Measurements from ENCODE around the gene OBSCN. TPM values are rescaled to one million over a fixed set of nuclear protein-coding genes. Genes with fewer than 3 reads are reported as not detected.

The OBSCN gene
- total RNA-seq, 1 donor from 2014 or later = 28.6 TPM

DNA sequence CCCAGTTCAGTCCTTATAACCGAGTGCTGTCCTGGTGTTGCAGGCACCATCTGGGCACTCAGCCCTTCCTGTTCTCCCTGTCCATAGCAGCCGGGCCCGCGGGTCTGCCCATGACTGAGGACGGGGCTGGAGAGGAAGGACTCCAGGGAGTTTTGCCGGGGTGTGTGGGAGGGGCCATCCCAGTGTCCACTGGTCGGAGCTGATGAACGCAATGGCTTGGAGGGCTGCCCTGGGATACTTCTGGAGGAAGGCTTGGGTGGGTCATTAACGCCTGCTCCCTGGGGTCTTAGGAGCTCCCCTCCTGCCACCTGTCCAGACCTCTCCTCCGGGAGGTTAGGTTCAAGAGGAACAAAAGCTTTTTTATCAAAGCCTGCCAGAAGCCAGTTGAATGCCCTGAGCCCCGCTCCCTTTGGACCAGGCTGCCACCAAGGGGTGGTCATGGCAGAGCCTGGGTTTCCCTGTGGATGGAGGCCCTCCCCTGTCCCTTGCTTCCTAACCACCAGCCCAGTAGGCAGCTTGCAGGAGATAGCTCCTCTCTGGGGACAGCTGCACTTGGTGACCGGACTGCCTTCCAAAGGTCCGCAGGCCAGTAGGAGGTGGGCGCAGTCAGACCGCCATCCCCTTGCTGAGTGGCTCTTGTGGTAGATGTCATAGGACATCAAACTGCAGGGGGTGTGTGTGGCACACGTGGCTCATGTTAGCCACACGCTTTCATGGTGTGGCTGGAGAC, 137.5 kb downstream of the OBSCN start:
- Histone ChIP-seq H3K36me3 (no peaks in the 10 kb centered on the region), H3K9me3 (no peaks in the 10 kb centered on the region), H3K27ac (no peak overlapping the region), H3K4me1 (no peaks in the 10 kb centered on the region), H3K27me3 (no peaks in the 10 kb centered on the region), H3K4me3 (no peak overlapping the region)
- intact Hi-C loops (cut with DNase I) = no loop called here
- DNase-seq (ENCODE audit: low spot score in 2 of 2) = peak in 1 of 2 donors; percentile 52
- TF ChIP-seq, protein P1, sequence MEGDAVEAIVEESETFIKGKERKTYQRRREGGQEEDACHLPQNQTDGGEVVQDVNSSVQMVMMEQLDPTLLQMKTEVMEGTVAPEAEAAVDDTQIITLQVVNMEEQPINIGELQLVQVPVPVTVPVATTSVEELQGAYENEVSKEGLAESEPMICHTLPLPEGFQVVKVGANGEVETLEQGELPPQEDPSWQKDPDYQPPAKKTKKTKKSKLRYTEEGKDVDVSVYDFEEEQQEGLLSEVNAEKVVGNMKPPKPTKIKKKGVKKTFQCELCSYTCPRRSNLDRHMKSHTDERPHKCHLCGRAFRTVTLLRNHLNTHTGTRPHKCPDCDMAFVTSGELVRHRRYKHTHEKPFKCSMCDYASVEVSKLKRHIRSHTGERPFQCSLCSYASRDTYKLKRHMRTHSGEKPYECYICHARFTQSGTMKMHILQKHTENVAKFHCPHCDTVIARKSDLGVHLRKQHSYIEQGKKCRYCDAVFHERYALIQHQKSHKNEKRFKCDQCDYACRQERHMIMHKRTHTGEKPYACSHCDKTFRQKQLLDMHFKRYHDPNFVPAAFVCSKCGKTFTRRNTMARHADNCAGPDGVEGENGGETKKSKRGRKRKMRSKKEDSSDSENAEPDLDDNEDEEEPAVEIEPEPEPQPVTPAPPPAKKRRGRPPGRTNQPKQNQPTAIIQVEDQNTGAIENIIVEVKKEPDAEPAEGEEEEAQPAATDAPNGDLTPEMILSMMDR (IDR thresholded peaks at IDR 0.05) = no peak

DNA sequence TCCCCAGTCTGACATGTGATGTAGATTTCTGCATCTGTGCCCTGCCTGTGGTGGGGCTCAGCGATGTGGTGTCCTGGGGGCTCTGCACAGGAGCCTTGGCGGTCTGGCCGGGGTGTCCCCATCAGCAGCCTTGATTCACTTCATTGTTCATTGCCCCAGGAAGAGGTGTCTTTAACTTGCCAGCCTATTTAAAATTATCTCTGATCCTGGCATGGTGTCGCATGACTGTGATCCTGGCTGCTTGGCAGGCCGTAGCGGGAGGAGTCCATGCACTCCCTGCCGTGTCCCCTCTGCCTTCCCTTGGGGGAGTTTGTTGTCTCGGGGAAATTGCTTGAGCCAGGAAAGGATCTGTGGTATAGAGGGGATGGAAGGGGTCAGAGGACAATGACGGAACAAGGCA, 138.9 kb downstream of the OBSCN start:
- TF ChIP-seq, protein P1 (IDR thresholded peaks at IDR 0.05) = no peak
- no peaks in the 10 kb centered on the region for H3K36me3 ChIP-seq
- peak in 1 of 2 donors; percentile 40 for DNase-seq (ENCODE audit: low spot score in 2 of 2)
- H3K27ac ChIP-seq = no peak overlapping the region
- H3K27me3 ChIP-seq = no peaks in the 10 kb centered on the region
- no peak overlapping the region for H3K4me3 ChIP-seq
- intact Hi-C loops (cut with DNase I) = no loop called here
- no peaks in the 10 kb centered on the region for H3K9me3 ChIP-seq
- no peaks in the 10 kb centered on the region for H3K4me1 ChIP-seq

DNA sequence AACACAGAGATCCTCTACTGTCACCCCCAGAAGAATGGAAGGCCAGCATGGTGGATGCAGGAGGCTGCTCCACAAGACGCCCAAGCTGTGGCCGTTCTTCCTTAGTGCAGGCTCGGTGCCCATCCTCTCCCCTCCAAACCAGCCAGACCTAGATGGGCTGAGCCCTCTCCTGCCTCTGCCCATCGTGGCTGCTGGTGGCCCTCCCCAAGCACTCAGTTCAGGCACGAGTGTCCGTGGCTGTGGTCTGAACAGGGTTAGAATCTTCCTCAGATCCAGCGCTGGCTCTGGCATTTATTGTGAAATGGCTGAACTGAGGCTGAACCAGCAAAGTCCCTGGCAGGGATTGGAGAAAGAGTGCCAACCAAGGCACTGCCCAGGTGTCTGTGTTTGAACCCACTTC, 139.3 kb downstream of the OBSCN start:
- DNase-seq (ENCODE audit: low spot score in 2 of 2) = peak in 1 of 2 donors; percentile 43
- no peak overlapping the region for H3K4me3 ChIP-seq
- intact Hi-C loops (cut with DNase I) = no loop called here
- H3K36me3 ChIP-seq = no peaks in the 10 kb centered on the region
- H3K27me3 ChIP-seq = no peaks in the 10 kb centered on the region
- no peaks in the 10 kb centered on the region for H3K4me1 ChIP-seq
- TF ChIP-seq, protein P1 (IDR thresholded peaks at IDR 0.05) = no peak
- no peaks in the 10 kb centered on the region for H3K9me3 ChIP-seq
- no peak overlapping the region for H3K27ac ChIP-seq

DNA sequence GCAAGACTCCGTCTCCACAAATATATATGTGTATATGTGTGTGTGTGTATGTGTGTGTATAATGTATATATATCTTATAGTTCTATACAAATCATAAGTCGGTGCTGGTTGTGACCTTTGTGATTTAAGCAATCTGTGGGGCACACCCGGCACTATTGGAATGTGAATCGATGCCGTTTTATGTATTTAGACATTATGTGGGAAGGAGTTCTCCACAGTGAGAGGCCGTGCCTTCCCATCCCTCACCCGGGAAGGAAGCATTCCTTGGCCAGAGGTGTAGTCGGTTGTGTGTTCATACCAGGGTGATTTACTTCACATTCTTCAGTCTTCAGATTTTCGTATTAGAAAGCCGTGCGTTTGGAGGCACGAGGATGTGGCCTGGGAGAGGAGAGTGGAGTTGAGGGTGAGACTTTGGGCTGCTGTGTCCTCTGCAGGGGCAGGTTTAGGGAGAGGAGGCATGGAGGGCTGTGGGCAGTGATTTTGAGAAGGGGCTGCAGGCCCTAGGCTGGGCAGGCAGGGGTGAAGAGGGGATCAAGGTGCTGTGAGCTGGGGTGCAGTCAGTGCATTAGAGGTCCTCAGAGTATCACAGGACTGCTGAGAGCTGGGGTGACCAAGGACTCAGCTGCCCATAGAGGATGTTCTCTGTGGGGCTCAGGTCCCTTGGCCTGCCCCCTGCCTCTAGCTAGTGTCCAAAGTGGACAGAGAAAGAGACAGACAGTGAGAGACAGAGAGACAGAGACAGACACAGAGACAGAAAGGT, 141.0 kb downstream of the OBSCN start:
- Histone ChIP-seq H3K27me3 (no peaks in the 10 kb centered on the region), H3K9me3 (no peaks in the 10 kb centered on the region), H3K36me3 (no peaks in the 10 kb centered on the region), H3K4me1 (no peaks in the 10 kb centered on the region), H3K27ac (no peak overlapping the region), H3K4me3 (no peak overlapping the region)
- intact Hi-C loops (cut with DNase I) = no loop called here
- TF ChIP-seq, protein P1 (IDR thresholded peaks at IDR 0.05) = no peak
- DNase-seq (ENCODE audit: low spot score in 2 of 2) = peak in 1 of 2 donors; percentile 35

DNA sequence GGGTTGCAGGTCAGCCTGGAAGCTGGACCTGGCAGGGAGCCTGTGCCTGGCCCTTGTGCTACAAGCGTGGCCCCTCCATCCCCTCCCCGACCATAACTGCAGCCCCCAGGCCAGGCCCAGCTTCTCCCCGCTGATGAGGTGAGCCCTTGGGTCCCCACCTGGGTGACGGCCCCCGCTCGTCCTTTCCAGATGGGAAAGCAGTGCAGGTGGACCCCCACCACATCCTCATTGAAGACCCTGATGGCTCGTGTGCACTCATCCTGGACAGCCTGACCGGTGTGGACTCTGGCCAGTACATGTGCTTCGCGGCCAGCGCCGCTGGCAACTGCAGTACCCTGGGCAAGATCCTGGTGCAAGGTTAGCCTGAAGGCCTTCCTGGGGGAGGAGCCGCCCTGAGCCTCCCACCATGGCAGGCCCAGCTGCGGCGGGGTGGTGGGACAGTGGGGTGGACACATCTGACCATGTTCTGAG, 141.9 kb downstream of the OBSCN start:
- H3K36me3 ChIP-seq = no peaks in the 10 kb centered on the region
- intact Hi-C loops (cut with DNase I) = no loop called here
- H3K9me3 ChIP-seq = no peaks in the 10 kb centered on the region
- H3K4me3 ChIP-seq = no peak overlapping the region
- H3K27me3 ChIP-seq = no peaks in the 10 kb centered on the region
- peak in 1 of 2 donors; percentile 57 for DNase-seq (ENCODE audit: low spot score in 2 of 2)
- H3K4me1 ChIP-seq = no peaks in the 10 kb centered on the region
- TF ChIP-seq, protein P1 (IDR thresholded peaks at IDR 0.05) = no peak
- no peak overlapping the region for H3K27ac ChIP-seq
